WTC11 (cell line): ENCODE results near the gene GDAP2. TPM values are rescaled to one million over a fixed set of nuclear protein-coding genes. Genes with fewer than 3 reads are reported as not detected.

Experiments used
- ATAC-seq: fragments of 200-7000 bp; cut with Tn5 transposase; 2 replicates; pipeline ENCODE4 v1.10.0; 2021; ENCODE audit warnings: mild to moderate bottlenecking, moderate library complexity
- CTCF ChIA-PET: fragments of 300-600 bp; sonication (Branson Sonifier 250); formaldehyde crosslinking; loops from one replicate; lab custom pipeline; 2021; ENCODE audit warnings: antibody characterized with exemption; lab: Charles Lee
- POLR2A ChIA-PET: fragments of 350-600 bp; sonication (Branson Sonifier 250); formaldehyde crosslinking; loops from one replicate; lab custom pipeline; 2021; ENCODE audit warnings: antibody characterized with exemption; lab: Charles Lee
- DNase-seq: peaks from one replicate; pipeline ENCODE4 v3.0.0; 2021; ENCODE audit warnings: low spot score
- H3K27ac Mint-ChIP-seq: 2 replicates; pipeline ENCODE4 v1.8.0; 2021; ENCODE audit warnings: mixed read lengths
- H3K27me3 Mint-ChIP-seq: 2 replicates; pipeline ENCODE4 v1.8.0; 2021; ENCODE audit warnings: low read depth, mild to moderate bottlenecking, moderate library complexity, mixed read lengths
- H3K36me3 Mint-ChIP-seq: 2 replicates; pipeline ENCODE4 v1.8.0; 2021; ENCODE audit warnings: mixed read lengths
- H3K4me1 Mint-ChIP-seq: 2 replicates; pipeline ENCODE4 v1.8.0; 2022; ENCODE audit warnings: mixed read lengths
- H3K4me3 Mint-ChIP-seq: 2 replicates; pipeline ENCODE4 v1.8.0; 2021; ENCODE audit warnings: mild to moderate bottlenecking, moderate library complexity, mixed read lengths
- H3K9me3 Mint-ChIP-seq: 2 replicates; pipeline ENCODE4 v1.8.0; 2021; ENCODE audit warnings: mixed read lengths
- CREB1 ChIP-seq: sonication (generic); formaldehyde crosslinking; IDR thresholded peaks from 2 replicates; pipeline ENCODE4 v1.8.0; 2023; ENCODE audit warnings: mild to moderate bottlenecking, missing genetic modification reagents
- ESRRA ChIP-seq: sonication (generic); formaldehyde crosslinking; IDR thresholded peaks from 2 replicates; pipeline ENCODE4 v1.8.1; 2022; ENCODE audit warnings: mild to moderate bottlenecking, missing genetic modification reagents, borderline replicate concordance
- ETV6 ChIP-seq: sonication (generic); formaldehyde crosslinking; IDR thresholded peaks from 2 replicates; pipeline ENCODE4 v1.8.1; 2022; ENCODE audit warnings: mild to moderate bottlenecking, missing genetic modification reagents
- GTF2I ChIP-seq: fragments of 250-450 bp; sonication (Bioruptor Pico); conservative IDR thresholded peaks from 2 replicates; pipeline ENCODE4 v1.4.0; 2021; ENCODE audit warnings: mild to moderate bottlenecking
- JAZF1 ChIP-seq: fragments of 250-450 bp; sonication (Bioruptor Pico); IDR thresholded peaks from 2 replicates; pipeline ENCODE4 v1.9.0; 2021; ENCODE audit warnings: moderate library complexity, mild to moderate bottlenecking, inconsistent platforms
- JUN ChIP-seq: sonication (generic); formaldehyde crosslinking; IDR thresholded peaks from 2 replicates; pipeline ENCODE4 v1.8.0; 2023; ENCODE audit warnings: mild to moderate bottlenecking, missing genetic modification reagents
- NR2C2 ChIP-seq: sonication (generic); formaldehyde crosslinking; IDR thresholded peaks from 2 replicates; pipeline ENCODE4 v1.8.0; 2022; ENCODE audit warnings: mild to moderate bottlenecking, missing genetic modification reagents
- NR3C1 ChIP-seq: sonication (generic); formaldehyde crosslinking; conservative IDR thresholded peaks from 2 replicates; pipeline ENCODE4 v1.8.1; 2023; ENCODE audit warnings: low read depth, mild to moderate bottlenecking, missing genetic modification reagents
- RELA ChIP-seq: sonication (generic); formaldehyde crosslinking; IDR thresholded peaks from 2 replicates; pipeline ENCODE4 v1.8.1; 2022; ENCODE audit warnings: missing genetic modification reagents, mild to moderate bottlenecking, borderline replicate concordance
- TEAD1 ChIP-seq: sonication (generic); formaldehyde crosslinking; IDR thresholded peaks from 2 replicates; pipeline ENCODE4 v1.8.0; 2022; ENCODE audit warnings: mild to moderate bottlenecking, missing genetic modification reagents
- ZBTB21 ChIP-seq: sonication (generic); formaldehyde crosslinking; IDR thresholded peaks from 2 replicates; pipeline ENCODE4 v1.8.1; 2023; ENCODE audit warnings: mild to moderate bottlenecking, missing genetic modification reagents, borderline replicate concordance
- ZNF121 ChIP-seq: sonication (generic); formaldehyde crosslinking; IDR thresholded peaks from 2 replicates; pipeline ENCODE4 v1.8.0; 2023; ENCODE audit warnings: missing genetic modification reagents
- ZNF396 ChIP-seq: fragments of 250-450 bp; sonication (Bioruptor Pico); IDR thresholded peaks from 2 replicates; pipeline ENCODE4 v1.8.0; 2021; ENCODE audit warnings: mild to moderate bottlenecking, moderate library complexity, borderline replicate concordance
- total RNA-seq: library from RNA; stranded (reverse); gene quantifications from 3 replicates; pipeline ENCODE4 v1.2.3, GENCODE V29; 2021
- TF ChIP-seq, protein P1 (sequence below): sonication (generic); formaldehyde crosslinking; IDR thresholded peaks from 2 replicates; pipeline ENCODE4 v1.8.1; 2023; ENCODE audit warnings: mild to moderate bottlenecking, missing genetic modification reagents, borderline replicate concordance
- TF ChIP-seq, protein P2 (sequence below): sonication (generic); formaldehyde crosslinking; IDR thresholded peaks from 2 replicates; pipeline ENCODE4 v1.8.1; 2023; ENCODE audit warnings: mild to moderate bottlenecking, missing genetic modification reagents, moderate library complexity
- TF ChIP-seq, protein P3 (sequence below): sonication (generic); formaldehyde crosslinking; IDR thresholded peaks from 2 replicates; pipeline ENCODE4 v1.8.1; 2023; ENCODE audit warnings: mild to moderate bottlenecking, moderate library complexity, missing genetic modification reagents
- TF ChIP-seq, protein P4 (sequence below): fragments of 250-450 bp; sonication (Bioruptor Pico); IDR thresholded peaks from 2 replicates; pipeline ENCODE4 v1.8.0; 2021; ENCODE audit warnings: mild to moderate bottlenecking
- TF ChIP-seq, protein P5 (sequence below): fragments of 250-450 bp; sonication (Bioruptor Pico); IDR thresholded peaks from 2 replicates; pipeline ENCODE4 v1.9.0; 2021; ENCODE audit warnings: mild to moderate bottlenecking, borderline replicate concordance

GDAP2 gene
- total RNA-seq, 1 experiment from 2014 or later, result 22.4 TPM

DNA sequence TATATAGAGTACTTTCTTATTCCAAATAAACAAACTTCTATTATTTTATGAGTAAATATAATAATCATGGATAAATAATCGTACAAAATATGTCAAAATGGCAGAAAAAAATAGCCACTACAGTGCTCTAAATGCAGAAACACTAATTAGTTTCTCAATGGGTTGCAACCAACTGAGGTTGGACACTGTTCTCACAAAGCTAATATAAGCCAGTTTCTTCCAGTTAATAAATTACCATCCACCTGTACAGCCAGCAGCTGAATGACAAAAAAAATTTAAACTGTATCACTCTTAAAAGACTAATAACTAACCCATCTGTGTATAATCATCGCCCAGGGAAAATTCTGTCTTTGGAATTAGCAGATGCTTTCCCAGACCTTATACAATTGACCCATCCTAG lies 36.9 kb downstream of the GDAP2 start (continued):
- no peak for TF ChIP-seq ZNF121 (CRISPR knock-in tag)
- no peak for TF ChIP-seq ZNF396 (CRISPR knock-in tag)
- TF ChIP-seq NR3C1 (CRISPR knock-in tag), result no peak
- TF ChIP-seq RELA, result no peak
- TF ChIP-seq, protein P1, sequence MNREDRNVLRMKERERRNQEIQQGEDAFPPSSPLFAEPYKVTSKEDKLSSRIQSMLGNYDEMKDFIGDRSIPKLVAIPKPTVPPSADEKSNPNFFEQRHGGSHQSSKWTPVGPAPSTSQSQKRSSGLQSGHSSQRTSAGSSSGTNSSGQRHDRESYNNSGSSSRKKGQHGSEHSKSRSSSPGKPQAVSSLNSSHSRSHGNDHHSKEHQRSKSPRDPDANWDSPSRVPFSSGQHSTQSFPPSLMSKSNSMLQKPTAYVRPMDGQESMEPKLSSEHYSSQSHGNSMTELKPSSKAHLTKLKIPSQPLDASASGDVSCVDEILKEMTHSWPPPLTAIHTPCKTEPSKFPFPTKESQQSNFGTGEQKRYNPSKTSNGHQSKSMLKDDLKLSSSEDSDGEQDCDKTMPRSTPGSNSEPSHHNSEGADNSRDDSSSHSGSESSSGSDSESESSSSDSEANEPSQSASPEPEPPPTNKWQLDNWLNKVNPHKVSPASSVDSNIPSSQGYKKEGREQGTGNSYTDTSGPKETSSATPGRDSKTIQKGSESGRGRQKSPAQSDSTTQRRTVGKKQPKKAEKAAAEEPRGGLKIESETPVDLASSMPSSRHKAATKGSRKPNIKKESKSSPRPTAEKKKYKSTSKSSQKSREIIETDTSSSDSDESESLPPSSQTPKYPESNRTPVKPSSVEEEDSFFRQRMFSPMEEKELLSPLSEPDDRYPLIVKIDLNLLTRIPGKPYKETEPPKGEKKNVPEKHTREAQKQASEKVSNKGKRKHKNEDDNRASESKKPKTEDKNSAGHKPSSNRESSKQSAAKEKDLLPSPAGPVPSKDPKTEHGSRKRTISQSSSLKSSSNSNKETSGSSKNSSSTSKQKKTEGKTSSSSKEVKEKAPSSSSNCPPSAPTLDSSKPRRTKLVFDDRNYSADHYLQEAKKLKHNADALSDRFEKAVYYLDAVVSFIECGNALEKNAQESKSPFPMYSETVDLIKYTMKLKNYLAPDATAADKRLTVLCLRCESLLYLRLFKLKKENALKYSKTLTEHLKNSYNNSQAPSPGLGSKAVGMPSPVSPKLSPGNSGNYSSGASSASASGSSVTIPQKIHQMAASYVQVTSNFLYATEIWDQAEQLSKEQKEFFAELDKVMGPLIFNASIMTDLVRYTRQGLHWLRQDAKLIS (CRISPR knock-in tag), result no peak
- TF ChIP-seq TEAD1 (CRISPR knock-in tag), result no peak

DNA sequence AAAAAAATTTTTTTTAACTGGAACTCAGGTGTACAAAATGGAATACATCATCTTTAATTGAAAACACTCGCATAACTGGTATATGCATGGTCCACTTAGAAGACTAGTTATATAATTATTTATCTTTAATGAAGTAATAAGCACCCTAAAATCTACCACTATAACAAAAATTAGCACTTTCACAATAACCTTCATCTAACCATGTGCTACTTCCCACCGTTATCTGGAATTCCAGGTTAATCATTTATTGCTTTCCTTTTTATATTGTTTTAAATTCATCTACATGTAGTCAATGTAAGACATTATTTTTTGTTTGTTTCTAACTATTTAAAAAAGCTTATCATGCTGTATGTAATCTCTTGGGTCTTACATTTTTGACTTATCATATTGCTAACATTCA lies 39.0 kb downstream of the GDAP2 start:
- no peak for ATAC-seq
- POLR2A ChIA-PET, result no interaction called here
- H3K4me1 Mint-ChIP-seq, result no peaks in the 10 kb centered on the region
- TF ChIP-seq NR2C2 (CRISPR knock-in tag) (no peak), ZBTB21 (no peak), ETV6 (no peak), ESRRA (CRISPR knock-in tag) (no peak), JUN (CRISPR knock-in tag) (no peak), CREB1 (CRISPR knock-in tag) (no peak), GTF2I (no peak), JAZF1 (CRISPR knock-in tag) (no peak)
- TF ChIP-seq, protein P2, sequence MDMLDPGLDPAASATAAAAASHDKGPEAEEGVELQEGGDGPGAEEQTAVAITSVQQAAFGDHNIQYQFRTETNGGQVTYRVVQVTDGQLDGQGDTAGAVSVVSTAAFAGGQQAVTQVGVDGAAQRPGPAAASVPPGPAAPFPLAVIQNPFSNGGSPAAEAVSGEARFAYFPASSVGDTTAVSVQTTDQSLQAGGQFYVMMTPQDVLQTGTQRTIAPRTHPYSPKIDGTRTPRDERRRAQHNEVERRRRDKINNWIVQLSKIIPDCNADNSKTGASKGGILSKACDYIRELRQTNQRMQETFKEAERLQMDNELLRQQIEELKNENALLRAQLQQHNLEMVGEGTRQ (CRISPR knock-in tag), result no peak
- TF ChIP-seq, protein P3, sequence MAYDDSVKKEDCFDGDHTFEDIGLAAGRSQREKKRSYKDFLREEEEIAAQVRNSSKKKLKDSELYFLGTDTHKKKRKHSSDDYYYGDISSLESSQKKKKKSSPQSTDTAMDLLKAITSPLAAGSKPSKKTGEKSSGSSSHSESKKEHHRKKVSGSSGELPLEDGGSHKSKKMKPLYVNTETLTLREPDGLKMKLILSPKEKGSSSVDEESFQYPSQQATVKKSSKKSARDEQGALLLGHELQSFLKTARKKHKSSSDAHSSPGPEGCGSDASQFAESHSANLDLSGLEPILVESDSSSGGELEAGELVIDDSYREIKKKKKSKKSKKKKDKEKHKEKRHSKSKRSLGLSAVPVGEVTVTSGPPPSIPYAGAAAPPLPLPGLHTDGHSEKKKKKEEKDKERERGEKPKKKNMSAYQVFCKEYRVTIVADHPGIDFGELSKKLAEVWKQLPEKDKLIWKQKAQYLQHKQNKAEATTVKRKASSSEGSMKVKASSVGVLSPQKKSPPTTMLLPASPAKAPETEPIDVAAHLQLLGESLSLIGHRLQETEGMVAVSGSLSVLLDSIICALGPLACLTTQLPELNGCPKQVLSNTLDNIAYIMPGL (CRISPR knock-in tag), result no peak
- TF ChIP-seq, protein P4, sequence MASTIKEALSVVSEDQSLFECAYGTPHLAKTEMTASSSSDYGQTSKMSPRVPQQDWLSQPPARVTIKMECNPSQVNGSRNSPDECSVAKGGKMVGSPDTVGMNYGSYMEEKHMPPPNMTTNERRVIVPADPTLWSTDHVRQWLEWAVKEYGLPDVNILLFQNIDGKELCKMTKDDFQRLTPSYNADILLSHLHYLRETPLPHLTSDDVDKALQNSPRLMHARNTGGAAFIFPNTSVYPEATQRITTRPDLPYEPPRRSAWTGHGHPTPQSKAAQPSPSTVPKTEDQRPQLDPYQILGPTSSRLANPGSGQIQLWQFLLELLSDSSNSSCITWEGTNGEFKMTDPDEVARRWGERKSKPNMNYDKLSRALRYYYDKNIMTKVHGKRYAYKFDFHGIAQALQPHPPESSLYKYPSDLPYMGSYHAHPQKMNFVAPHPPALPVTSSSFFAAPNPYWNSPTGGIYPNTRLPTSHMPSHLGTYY (CRISPR knock-in tag), result no peak
- TF ChIP-seq, protein P5, sequence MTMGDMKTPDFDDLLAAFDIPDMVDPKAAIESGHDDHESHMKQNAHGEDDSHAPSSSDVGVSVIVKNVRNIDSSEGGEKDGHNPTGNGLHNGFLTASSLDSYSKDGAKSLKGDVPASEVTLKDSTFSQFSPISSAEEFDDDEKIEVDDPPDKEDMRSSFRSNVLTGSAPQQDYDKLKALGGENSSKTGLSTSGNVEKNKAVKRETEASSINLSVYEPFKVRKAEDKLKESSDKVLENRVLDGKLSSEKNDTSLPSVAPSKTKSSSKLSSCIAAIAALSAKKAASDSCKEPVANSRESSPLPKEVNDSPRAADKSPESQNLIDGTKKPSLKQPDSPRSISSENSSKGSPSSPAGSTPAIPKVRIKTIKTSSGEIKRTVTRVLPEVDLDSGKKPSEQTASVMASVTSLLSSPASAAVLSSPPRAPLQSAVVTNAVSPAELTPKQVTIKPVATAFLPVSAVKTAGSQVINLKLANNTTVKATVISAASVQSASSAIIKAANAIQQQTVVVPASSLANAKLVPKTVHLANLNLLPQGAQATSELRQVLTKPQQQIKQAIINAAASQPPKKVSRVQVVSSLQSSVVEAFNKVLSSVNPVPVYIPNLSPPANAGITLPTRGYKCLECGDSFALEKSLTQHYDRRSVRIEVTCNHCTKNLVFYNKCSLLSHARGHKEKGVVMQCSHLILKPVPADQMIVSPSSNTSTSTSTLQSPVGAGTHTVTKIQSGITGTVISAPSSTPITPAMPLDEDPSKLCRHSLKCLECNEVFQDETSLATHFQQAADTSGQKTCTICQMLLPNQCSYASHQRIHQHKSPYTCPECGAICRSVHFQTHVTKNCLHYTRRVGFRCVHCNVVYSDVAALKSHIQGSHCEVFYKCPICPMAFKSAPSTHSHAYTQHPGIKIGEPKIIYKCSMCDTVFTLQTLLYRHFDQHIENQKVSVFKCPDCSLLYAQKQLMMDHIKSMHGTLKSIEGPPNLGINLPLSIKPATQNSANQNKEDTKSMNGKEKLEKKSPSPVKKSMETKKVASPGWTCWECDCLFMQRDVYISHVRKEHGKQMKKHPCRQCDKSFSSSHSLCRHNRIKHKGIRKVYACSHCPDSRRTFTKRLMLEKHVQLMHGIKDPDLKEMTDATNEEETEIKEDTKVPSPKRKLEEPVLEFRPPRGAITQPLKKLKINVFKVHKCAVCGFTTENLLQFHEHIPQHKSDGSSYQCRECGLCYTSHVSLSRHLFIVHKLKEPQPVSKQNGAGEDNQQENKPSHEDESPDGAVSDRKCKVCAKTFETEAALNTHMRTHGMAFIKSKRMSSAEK (CRISPR knock-in tag), result no peak
- CTCF ChIA-PET, result no interaction called here
- no peaks in the 10 kb centered on the region for H3K27me3 Mint-ChIP-seq
- no peaks in the 10 kb centered on the region for H3K9me3 Mint-ChIP-seq
- H3K4me3 Mint-ChIP-seq, result no peak overlapping the region
- no peak overlapping the region for H3K27ac Mint-ChIP-seq
- no peaks in the 10 kb centered on the region for H3K36me3 Mint-ChIP-seq
- DNase-seq, result no peak
